ENCODE results near the gene PPIL3.

- TF ChIP-seq CTCF (IDR thresholded peaks at IDR 0.05), result no peak
- TF ChIP-seq POLR2A (IDR thresholded peaks at IDR 0.05), result no peak
These were observed 67.1 kb downstream of the PPIL3 start for GRCh38 chr2:200821686-200822245.

Measured in body of pancreas (tissue), 4 donors.